Measurements from ENCODE around the gene LMO1.

GRCh38 chr11:8199676-8200075 lies 64.0 kb downstream of the LMO1 start:
- no peak for TF ChIP-seq POLR2AphosphoS5 (IDR thresholded peaks at IDR 0.05)
- TF ChIP-seq POLR2A (IDR thresholded peaks at IDR 0.05) = no peak

All from prostate gland (tissue), 1 donor.